GM18498 (cell line): ENCODE measurements around the gene TMA7.

Source experiments
- ATAC-seq: cut with Tn5 transposase; IDR thresholded peaks from one replicate; pipeline ENCODE4 v1.9.1; 2021; ENCODE audit warnings: mild to moderate bottlenecking, moderate library complexity; ENCODE audit not compliant: unreplicated experiment

TMA7 gene

DNA sequence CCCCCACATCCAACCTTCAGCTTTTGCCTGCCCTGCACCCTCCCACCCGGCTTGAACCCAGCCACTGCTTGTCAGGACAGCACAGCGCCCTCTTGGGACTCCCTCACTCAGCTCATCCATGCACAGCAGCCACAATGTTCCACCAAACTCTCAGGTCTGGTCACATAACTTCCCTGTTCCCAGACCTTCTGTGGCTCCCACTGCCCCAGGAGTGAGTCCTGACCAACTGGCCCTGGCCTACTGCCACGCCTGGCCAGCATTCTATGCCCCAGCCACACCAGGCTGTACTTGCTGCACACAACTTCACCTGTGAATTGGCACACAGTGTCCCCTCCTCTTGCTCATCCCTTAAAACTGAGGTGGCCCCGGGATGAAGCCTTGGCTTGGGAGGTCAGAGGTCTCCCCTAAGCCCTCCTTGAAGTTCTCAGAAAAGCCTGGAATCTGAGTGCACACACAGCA is 31.2 kb upstream of the TMA7 start:
- ATAC-seq: no peak

DNA sequence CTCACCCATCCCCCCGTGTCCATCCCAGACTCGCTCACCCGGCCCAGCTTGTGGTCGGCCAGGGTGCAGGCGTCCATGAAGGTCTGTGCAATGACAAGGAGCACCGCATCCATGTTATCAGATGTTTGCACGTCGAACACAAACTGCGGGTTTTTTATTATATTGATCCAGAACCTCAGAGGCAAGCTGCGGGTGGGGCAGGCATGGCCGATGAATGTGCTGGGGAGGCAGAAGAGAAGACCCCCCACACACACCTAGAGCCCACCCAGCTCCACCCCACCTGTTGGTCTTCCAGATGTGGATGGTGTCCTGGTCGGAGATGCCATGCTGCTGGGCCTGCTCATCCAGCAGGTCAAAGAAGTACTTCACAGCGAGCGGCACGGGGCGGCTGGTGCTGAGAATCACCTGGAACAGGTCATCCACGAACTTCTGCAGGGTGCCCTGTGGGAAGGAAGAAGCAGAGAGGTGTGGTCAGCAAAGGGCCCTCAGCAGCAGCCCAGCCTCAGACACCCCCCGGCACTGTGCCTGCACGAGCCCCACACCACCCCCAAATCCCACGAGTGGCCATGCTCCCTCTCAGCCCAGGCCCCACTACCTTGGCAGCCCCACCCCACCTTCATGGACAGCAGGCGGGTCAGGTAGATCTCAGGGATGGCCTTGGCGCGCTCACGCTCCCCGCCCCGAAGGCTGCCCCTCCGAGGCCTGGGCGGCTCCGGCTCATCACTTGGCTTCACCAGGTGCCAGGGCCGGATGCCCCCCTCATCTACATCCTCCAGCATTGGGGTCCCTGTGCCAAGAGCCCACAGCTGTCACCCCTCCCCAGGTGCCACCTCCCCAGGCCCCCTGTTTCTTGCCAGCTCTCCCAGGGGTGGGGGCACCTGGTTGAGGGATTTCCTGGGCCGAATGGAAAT is 30.5 kb upstream of the TMA7 start:
- ATAC-seq: no peak

DNA sequence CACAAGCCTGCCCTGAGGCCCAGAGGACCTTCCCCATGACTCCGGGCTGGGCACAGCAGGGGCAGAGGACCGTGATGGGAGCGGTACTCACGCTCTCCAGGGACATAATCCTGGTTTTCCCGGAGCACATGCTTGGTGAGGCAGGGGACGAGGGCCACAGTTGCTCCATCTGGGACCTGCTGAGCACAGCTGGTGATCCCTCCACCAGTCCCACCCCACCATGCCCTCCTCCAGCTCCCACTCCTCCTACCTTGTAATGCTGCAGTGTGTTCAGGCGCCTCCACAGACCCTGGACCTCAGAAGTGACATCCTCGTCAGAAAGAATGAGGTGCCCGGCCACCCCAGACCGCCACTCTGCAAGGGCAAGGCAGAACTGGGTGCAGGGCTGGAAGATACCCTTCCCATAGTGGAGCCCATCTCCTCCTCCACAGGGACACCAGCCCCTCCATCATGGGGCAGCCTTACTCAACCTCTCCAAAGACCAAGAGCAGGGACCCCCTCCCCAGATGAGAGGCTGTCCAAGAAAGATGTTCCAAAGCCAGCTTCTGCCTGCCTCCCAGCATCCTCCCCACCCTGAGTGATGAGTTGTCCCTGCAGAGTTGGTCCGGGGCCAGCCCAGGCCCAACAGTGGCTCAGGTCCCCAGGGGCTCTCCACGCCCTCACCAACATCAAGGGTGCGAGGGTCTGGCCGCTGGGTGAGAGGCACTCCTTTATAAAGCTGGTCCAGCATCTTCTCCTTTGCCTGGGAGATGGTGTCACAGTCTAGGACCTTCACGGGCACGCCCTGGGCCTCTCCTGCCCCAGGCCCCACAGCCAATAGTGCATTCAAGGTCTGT is 29.6 kb upstream of the TMA7 start:
- no peak for ATAC-seq

DNA sequence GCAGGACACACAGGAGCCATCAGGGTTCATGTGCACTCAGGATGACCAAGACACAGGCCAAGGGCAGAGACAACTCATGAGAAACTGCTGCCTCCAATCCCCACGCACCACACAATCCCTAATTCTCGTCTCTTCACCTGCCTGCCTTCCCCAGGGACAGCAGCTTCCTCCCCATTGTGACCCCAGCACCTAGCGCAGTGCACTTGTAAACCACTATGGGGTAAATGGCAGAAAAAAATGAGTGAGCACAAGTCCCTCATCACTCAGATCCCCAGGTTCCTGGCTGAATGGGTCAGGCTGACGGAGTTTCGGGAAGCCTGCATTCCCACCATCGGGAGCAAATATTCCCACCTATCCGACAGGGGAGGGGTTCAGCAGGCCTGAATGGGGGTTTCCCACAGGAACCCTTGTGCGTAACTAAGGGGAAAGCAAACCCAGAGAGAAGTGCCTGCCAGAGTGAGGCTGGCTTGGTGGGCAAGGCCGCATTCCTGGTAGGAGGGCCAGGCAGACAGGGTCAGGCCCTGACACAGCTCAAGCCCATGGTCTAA is 28.9 kb upstream of the TMA7 start:
- ATAC-seq: no peak

DNA sequence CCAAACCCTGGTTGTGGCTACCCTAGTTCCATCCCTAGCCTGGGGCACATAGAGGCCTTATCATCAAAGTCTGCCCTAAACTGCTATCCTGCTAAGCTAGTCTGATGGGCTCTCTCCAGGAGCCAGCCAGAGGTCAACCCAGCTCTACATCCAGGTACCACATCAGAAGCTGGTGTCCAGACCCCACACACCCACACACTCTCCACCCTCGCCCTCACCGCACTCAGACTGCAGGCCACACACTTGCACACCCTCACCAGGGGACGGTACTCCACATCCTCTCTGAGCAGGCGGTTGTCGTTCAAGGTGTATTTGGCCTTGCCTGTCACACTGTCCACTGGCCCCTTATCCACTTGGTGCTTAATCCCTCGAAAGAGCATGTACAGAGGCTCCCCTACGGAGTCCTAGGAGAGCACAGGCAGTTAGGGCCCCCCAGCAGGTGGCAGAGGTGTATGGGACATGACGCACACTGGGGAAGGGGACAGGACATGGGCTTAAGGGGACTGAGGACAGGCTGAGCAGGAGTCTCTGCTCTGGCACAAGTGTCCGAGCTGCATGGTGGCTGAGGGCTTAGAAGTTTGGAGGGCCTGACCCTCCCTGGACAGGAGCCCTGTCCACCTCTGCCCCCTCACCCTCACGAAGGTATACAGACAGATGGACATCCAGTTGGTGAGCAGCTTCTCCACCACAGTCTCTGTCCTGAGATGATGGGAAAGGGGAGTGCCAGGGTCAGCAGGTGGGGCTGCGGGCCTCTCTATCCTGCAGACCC is 28.3 kb upstream of the TMA7 start:
- no peak for ATAC-seq

DNA sequence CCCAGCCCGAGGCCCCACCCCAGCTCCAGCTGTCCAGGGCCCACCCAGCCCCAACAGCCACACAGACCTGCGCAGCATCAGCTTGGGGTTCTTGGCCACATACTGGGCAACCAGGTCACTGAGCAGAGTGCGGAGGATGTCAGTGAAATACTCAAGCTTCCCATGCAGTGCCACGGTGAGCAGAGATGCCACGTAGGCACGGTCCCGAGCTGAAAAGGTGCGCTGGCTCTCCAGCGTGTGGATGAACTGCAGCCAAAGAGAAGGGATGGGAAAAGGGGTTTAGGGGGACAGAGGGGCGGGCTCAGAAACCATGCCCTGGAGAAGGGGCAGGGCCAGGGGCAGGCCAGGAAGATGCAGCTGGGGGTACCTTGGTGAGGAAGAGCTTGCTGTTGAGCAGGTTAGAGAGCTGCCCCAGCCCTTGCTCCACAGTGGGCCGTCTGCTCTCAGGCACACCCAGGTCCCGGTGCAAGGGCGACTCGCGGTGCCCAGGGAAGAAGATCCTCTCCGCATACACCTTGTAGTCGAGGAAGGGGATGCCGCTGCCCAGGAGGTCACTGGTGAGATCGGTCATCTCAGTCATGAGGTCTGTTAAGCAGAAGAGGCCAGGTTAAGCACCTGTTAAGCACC is 27.6 kb upstream of the TMA7 start:
- ATAC-seq: no peak

DNA sequence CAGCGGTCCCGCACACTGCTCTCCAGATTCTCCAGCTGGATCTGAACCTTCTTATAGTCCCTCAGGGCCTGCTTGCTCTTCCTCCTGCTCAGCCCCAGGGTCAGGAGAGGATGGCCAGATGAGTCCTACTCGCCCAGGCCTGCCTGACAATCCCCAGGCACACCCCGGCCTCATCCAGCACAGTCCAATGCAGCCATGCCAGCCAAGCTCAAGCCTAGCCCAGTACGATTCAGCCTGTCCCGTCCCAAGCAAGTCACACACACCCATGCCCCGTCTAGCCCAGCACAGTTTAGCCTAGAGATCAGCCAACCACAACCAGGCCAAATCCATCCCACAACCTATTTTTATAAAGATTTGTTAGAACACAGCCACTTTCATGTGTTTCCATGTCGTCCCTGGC is 27.0 kb upstream of the TMA7 start:
- ATAC-seq: no peak

DNA sequence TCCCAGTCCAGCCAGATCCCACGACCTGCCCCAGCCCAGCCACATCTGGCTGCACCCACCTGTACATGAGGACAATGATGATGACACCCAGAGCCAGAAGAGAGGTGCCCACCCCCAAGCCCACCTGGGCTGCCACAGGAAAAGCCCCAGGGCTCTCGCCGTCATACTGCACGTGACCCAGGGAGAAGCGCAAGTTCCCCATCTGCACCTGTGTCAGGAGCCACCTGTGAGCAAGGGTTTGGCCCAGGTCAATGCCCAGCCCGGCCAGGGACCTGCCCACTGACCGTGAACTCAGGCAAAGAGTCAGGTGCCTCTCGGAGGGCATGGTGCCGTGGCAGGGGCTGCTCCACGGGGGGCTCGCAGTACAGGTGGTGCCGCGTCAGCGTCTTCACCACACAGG is 26.4 kb upstream of the TMA7 start:
- ATAC-seq: no peak

DNA sequence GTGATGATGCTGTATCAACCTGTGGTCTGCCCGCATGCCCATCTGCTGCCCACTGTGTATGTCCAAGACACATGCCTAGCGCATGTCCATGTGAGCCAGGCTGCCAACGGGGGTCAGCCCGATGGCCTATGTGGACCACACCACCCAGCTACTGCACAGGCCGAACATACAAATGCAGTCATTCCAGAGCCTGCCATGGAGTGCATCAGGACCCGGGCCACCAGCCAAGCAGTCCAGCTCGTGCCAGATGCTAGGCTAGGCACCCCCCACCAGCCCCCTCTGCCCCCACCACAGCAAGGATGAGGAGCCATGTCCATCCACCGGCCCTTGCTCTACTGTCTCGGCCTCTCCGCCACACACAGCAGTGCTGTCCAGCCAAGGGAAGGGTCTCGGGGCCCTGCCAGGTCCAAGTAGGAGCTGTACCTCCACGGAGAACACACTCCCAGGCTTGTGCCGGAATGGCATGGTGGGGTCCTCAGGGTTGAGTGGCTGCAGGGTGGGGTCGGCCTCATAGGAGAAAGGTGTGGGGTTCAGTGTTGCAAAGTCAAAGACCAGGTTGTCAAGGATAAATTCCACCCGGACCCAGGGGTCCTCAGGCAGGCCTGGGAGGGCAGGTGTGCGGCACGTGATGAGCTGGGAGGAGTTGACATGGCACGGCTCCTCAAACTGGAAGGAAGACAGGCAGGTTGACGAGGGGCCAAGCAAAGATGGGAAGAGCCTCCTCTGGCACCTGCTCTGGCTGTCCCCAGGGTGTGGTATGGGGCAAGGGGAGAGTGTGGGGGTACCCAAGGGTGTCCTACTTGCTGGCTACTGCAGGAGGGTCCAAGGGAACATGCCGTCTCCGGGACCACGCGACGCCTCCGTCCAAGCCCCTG is 25.4 kb upstream of the TMA7 start:
- ATAC-seq: no peak

DNA sequence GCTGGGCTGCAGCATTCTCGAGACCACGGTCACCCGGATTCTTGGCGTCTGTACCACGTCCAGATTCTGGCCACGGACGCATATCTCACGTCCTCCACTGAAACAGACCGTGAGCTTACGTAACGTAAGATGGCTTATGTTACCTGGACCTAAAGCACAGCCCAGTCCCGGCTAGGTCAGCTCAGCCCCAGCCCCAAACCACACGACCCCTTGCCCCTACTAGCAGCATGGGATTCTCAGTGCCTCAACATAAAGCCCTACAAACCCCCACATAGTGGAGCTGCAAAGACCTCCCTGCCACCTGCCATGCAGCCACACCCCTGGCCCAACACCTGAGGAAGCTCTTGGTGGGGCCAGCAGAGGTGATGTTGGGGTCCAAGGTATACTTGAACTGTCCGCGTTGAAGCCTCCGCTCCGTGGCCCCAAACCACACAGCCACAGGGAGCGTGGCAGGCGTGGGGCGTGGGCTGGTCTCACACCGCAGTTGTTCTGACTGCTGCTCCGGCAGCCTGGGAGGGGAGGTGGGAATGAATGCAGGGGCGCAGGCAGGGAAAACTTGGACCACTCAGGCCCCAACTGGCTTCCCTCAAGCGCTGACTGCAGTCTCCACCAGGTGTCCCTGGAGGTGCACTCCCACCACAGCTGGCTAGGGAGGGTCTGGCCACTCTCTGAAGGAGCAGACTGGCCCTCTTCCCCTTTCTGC is 24.7 kb upstream of the TMA7 start:
- ATAC-seq: no peak

DNA sequence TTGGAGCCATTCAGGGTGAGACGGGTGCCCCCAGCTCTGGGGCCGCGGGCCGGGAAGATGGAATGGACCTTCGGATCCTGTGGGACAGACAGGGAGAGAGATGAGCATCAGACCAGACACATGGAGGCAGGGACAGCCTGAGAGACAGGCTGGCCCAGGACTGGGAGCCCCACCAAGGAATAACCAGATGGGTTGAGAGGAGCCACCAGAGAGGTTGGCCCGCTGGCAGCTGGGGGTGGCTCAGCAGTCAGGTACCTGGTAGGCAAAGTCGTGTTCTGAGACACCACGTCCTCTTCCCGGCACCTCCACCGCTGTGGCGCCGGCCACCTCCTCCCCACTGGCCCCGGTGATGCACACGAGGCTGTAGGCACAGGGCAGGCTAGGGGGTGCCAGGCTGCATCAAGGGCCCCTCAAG is 24.0 kb upstream of the TMA7 start:
- no peak for ATAC-seq

DNA sequence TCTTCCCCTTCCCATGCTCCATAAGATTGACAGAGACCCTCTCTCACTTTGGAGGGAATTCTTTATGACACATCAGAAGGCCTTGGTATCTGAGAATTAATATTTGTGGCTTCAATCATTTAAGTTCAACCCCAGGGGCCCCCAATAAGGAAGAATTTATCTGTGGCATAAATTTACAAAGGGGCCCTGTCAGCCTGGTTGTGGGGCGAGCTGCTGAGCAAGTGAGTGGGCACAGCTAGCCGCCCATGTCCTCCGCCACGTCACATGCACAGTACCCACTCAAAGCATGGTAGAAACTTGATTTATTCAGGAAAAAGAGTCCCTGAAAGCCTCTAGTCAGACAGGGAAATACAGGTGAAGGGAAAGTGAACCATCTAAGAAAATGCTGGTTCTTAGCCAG is 23.5 kb upstream of the TMA7 start:
- no peak for ATAC-seq

DNA sequence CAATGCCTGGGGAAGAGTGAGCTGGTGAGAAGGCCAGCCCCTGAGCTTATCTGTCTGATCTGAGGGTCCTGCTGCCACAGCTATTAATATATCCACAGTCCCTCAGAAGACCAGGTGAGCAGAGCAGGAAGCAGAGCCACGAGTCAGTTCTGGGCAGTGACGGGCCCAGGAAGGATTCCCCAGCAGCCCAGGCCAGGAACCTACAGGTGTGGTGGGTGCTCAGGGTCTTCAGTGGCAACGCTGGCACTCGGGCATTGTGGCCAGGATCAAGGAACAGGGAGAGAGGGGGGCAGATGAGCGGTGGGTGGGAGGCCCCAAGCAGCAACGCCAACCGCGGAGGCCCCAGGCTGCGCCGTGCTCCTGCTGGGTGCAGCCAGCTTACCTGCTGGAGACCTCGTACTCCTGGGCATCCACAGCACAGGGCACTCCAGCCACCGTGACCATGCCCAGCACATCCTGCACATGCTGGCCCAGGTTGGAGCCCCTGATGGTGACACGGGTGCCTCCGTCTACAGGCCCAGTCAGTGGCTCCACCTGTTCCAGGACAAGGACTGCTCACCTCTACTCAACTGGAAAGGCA is 22.4 kb upstream of the TMA7 start:
- no peak for ATAC-seq

DNA sequence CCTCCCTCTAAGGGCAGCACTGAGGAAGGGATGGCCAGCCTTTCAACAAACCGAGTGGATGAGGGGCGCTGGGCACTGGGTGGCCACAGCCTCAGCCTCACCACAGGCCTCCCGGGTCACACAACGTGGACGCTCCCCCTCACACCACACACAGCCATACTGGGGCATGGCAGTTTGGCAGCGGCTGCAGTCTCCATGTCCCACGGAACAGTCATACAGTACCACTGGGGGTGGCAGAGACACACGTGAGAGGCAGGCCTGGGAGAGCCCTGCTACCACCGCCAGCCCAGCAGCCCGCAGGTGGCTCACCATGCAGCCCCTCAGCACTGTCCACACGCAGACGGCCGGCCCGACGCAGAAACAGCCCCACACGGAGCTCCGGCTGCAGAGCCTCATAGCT is 21.9 kb upstream of the TMA7 start:
- ATAC-seq: no peak

DNA sequence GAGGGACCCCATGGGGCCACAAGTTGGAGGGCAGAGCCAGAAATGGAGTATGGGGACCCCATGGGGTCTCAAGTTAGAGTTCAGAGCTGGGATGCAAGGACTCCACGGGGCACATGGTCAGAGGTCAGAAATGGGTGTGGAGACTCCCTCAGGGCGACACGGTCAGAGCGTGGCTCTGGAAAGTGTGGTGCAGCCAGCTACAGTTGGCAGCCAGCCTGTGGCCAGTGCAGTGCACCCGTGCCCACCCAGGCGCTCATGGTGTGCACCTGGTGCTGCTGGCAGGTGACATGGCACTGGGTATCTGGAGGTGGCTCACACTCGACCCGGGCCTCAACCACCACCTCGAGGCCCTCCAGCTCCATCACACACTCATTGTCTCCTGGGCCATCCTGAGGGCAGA is 21.4 kb upstream of the TMA7 start:
- ATAC-seq: no peak

DNA sequence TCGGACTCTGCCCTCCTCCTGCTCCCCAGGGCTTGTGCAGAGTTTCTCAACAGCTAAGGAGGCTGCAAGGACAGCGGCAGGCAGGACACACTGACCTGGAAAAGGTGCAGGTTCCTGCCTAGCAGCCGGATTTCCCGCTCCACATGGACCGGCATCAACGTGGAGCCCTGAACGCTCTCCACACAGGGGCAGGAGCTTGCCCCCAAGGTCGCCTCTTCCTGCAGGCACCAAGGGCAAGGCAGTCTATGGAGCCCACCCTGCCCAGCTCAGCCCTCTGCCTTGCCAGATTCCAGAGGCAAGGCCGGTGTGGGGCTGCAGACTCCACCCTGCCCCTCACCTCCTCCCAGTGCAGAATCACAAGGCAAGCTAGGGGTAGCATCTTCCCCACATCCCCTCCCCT is 20.9 kb upstream of the TMA7 start:
- no peak for ATAC-seq

DNA sequence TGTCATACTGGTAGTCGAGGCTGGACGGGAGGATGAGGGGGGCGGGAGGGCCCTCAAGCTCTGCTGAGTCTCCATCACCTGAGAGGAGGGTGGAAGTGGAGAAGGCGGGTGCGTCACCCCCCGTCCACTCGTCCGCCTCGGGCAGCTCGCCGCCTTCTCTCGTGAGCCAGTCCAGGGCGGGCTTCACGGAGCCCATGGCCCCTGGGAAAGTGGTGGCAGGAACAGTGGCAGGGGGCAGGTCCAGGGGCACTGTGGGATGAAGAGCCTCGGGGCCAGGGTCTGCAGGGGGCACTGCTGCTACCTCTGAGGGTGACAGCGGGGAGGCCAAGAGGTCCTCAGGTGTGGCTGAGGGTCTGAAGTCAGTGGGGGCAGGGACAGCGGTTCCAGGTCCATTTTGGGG is 20.5 kb upstream of the TMA7 start:
- no peak for ATAC-seq

DNA sequence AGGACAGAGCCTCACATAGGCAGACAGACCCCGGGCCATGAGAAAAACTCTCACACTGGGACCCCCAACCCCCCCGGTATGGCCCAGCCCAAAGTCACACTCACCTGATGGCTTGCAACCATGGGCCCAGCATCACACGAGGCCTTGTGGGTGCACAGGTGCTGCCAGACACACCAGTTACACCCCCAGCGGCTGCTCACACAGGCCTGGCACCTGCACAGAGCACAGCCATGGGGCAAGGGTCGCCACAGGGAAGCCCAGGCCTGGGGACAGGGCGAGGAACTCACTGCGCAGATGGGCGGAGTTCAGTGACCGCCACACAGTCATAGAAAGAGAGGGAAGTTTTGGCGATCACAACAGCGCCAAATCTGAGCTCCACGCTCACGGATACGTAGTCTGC is 19.5 kb upstream of the TMA7 start:
- ATAC-seq: no peak

DNA sequence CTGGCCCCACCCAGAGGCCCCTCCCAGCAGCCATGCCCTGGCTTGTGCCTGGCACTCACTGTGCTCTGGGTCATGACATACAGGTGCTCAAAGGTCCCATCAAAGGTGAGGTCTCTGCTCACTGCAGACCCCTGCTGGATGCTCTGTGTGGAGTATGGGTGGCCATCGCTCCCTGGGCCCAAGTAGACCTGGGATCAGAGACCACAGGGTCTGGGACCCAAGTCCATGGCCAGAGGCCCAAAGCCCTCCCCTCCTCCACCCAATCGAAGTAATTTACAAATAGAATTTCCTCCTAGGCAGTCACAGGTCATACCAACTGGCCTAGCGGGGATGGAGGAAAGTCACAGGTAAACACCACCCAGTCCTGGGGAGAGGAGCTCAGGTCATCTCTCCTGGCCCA is 17.8 kb upstream of the TMA7 start:
- ATAC-seq: no peak
